Neural progenitor cell (in vitro differentiated cells): ENCODE results near the gene HLA-E. TPM values are rescaled to one million over a fixed set of nuclear protein-coding genes. Genes with fewer than 3 reads are reported as not detected.
"Not testable (repeated sequence)": the region's sequence is repeated elsewhere in the genome, so short reads cannot be mapped to it uniquely, and the experiment has no call there.

ENCODE experiments used
- DNase-seq: peaks from one replicate; pipeline ENCODE4 v3.0.0-alpha.2; 2016; ENCODE audit warnings: low spot score
- H2AFZ ChIP-seq: fragments of 200-600 bp; sonication (generic); replicated peaks from 2 replicates; pipeline ENCODE4 v1.6.1; 2016; ENCODE audit warnings: antibody characterized with exemption
- H3F3A ChIP-seq: fragments of 200-600 bp; sonication (generic); 2 replicates; pipeline ENCODE4 v1.6.1; 2016; ENCODE audit warnings: antibody characterized with exemption, low read depth
- H3K27ac ChIP-seq: fragments of 200-600 bp; sonication (generic); 2 replicates; pipeline ENCODE4 v1.5.1; 2016; ENCODE audit warnings: mild to moderate bottlenecking
- H3K27me3 ChIP-seq: fragments of 200-600 bp; sonication (generic); 2 replicates; pipeline ENCODE4 v1.6.1; 2016; ENCODE audit warnings: mild to moderate bottlenecking, moderate library complexity
- H3K36me3 ChIP-seq: fragments of 200-600 bp; sonication (generic); 2 replicates; pipeline ENCODE4 v1.5.1; 2016
- H3K4me1 ChIP-seq: fragments of 200-600 bp; sonication (generic); 2 replicates; pipeline ENCODE4 v1.6.1; 2016; ENCODE audit warnings: mixed run types
- H3K4me2 ChIP-seq: fragments of 200-600 bp; sonication (generic); 2 replicates; pipeline ENCODE4 v1.6.1; 2016
- H3K4me3 ChIP-seq: fragments of 200-600 bp; sonication (generic); 2 replicates; pipeline ENCODE4 v1.5.1; 2016
- H3K79me2 ChIP-seq: fragments of 200-600 bp; sonication (generic); 2 replicates; pipeline ENCODE4 v1.6.1; 2016; ENCODE audit warnings: low read depth
- H3K9ac ChIP-seq: fragments of 200-600 bp; sonication (generic); 2 replicates; pipeline ENCODE4 v1.6.1; 2016
- H3K9me3 ChIP-seq: fragments of 200-600 bp; sonication (generic); 2 replicates; pipeline ENCODE4 v1.5.1; 2016; ENCODE audit warnings: low read depth
- H4K20me1 ChIP-seq: fragments of 200-600 bp; sonication (generic); 2 replicates; pipeline ENCODE4 v1.6.1; 2016; ENCODE audit warnings: low read depth
- H3K27ac Mint-ChIP-seq: 3 replicates; pipeline ENCODE4 v1.8.0; 2021; ENCODE audit warnings: mixed read lengths
- H3K27me3 Mint-ChIP-seq: 2 replicates; pipeline ENCODE4 v1.8.0; 2022; ENCODE audit warnings: low read depth, mild to moderate bottlenecking, inconsistent platforms, moderate library complexity, mixed read lengths; ENCODE audit not compliant: insufficient read depth
- H3K36me3 Mint-ChIP-seq: 3 replicates; pipeline ENCODE4 v1.8.0; 2021; ENCODE audit warnings: mixed read lengths
- H3K4me1 Mint-ChIP-seq: 3 replicates; pipeline ENCODE4 v1.8.0; 2021; ENCODE audit warnings: mixed read lengths
- H3K4me3 Mint-ChIP-seq: 3 replicates; pipeline ENCODE4 v1.8.0; 2021; ENCODE audit warnings: mild to moderate bottlenecking, moderate library complexity, mixed read lengths
- H3K9me3 Mint-ChIP-seq: 3 replicates; pipeline ENCODE4 v1.8.0; 2020; ENCODE audit warnings: mixed read lengths
- EZH2 ChIP-seq: fragments of 200-600 bp; sonication (generic); IDR thresholded peaks from 2 replicates; pipeline ENCODE4 v1.6.1; 2017; ENCODE audit warnings: antibody characterized with exemption, mild to moderate bottlenecking, moderate library complexity
- EZH2phosphoT487 ChIP-seq: fragments of 200-600 bp; sonication (generic); IDR thresholded peaks from 2 replicates; pipeline ENCODE4 v1.6.1; 2017; ENCODE audit warnings: antibody characterized with exemption
- total RNA-seq: library from RNA; depleted of rRNA; stranded (reverse); fragments of >200 nt; gene quantifications from 2 replicates; pipeline ENCODE4 v1.2.3, GENCODE V29; 2015; ENCODE audit warnings: low replicate concordance
- TF ChIP-seq, protein P1 (sequence below): fragments of 200-600 bp; sonication (generic); IDR thresholded peaks from 2 replicates; pipeline ENCODE4 v1.5.1; 2017; ENCODE audit warnings: antibody characterized with exemption, mild to moderate bottlenecking

HLA-E gene
- total RNA-seq, 1 donor from 2014 or later: 24.8 TPM

- no peak overlapping the region for H3K27ac Mint-ChIP-seq
Measured at GRCh38 chr6:30487926-30488325, 1.4 kb upstream of the HLA-E start.

GRCh38 chr6:30488697-30489080 is 620 bp upstream of the HLA-E start:
- H3K27me3 ChIP-seq: peaks cover 32% of the 10 kb centered on the region
- not testable (repeated sequence) for H3K9me3 ChIP-seq, H3K27ac Mint-ChIP-seq, H3K4me1 ChIP-seq, H3K36me3 ChIP-seq, H3K79me2 ChIP-seq, H3K27me3 Mint-ChIP-seq, H3K36me3 Mint-ChIP-seq, DNase-seq, H3K9ac ChIP-seq, H3K27ac ChIP-seq, H3K9me3 Mint-ChIP-seq
- H4K20me1 ChIP-seq: peaks cover 14% of the 10 kb centered on the region
- H3K4me3 ChIP-seq: peak overlapping the region; percentile 76
- peaks cover 12% of the 10 kb centered on the region for H3K4me1 Mint-ChIP-seq
- H3F3A ChIP-seq: peaks cover 22% of the 10 kb centered on the region
- peak overlapping the region; percentile 96 for H3K4me3 Mint-ChIP-seq
- peak overlapping the region; percentile 96 for H2AFZ ChIP-seq
- peak overlapping the region; percentile 67 for H3K4me2 ChIP-seq

More at GRCh38 chr6:30487926-30488325, 1.4 kb upstream of the HLA-E start:
- peak overlapping the region; percentile 49 for H3K4me3 Mint-ChIP-seq
- DNase-seq: peak; percentile 27
- Histone ChIP-seq H4K20me1 (peaks cover 14% of the 10 kb centered on the region), H3K27me3 (peaks cover 39% of the 10 kb centered on the region), H2AFZ (no peak overlapping the region), H3K36me3 (no peaks in the 10 kb centered on the region), H3F3A (peaks cover 22% of the 10 kb centered on the region), H3K79me2 (no peaks in the 10 kb centered on the region), H3K4me3 (no peak overlapping the region), H3K9me3 (no peaks in the 10 kb centered on the region), H3K4me1 (peaks cover 4% of the 10 kb centered on the region), H3K9ac (no peak overlapping the region), H3K27ac (no peak overlapping the region), H3K4me2 (no peak overlapping the region)
- H3K36me3 Mint-ChIP-seq: peaks cover 2% of the 10 kb centered on the region
- peaks cover 12% of the 10 kb centered on the region for H3K27me3 Mint-ChIP-seq
- H3K4me1 Mint-ChIP-seq: peaks cover 12% of the 10 kb centered on the region
- no peaks in the 10 kb centered on the region for H3K9me3 Mint-ChIP-seq
- TF ChIP-seq EZH2 (no peak), EZH2phosphoT487 (no peak)
- TF ChIP-seq, protein P1, sequence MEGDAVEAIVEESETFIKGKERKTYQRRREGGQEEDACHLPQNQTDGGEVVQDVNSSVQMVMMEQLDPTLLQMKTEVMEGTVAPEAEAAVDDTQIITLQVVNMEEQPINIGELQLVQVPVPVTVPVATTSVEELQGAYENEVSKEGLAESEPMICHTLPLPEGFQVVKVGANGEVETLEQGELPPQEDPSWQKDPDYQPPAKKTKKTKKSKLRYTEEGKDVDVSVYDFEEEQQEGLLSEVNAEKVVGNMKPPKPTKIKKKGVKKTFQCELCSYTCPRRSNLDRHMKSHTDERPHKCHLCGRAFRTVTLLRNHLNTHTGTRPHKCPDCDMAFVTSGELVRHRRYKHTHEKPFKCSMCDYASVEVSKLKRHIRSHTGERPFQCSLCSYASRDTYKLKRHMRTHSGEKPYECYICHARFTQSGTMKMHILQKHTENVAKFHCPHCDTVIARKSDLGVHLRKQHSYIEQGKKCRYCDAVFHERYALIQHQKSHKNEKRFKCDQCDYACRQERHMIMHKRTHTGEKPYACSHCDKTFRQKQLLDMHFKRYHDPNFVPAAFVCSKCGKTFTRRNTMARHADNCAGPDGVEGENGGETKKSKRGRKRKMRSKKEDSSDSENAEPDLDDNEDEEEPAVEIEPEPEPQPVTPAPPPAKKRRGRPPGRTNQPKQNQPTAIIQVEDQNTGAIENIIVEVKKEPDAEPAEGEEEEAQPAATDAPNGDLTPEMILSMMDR: no peak

DNA sequence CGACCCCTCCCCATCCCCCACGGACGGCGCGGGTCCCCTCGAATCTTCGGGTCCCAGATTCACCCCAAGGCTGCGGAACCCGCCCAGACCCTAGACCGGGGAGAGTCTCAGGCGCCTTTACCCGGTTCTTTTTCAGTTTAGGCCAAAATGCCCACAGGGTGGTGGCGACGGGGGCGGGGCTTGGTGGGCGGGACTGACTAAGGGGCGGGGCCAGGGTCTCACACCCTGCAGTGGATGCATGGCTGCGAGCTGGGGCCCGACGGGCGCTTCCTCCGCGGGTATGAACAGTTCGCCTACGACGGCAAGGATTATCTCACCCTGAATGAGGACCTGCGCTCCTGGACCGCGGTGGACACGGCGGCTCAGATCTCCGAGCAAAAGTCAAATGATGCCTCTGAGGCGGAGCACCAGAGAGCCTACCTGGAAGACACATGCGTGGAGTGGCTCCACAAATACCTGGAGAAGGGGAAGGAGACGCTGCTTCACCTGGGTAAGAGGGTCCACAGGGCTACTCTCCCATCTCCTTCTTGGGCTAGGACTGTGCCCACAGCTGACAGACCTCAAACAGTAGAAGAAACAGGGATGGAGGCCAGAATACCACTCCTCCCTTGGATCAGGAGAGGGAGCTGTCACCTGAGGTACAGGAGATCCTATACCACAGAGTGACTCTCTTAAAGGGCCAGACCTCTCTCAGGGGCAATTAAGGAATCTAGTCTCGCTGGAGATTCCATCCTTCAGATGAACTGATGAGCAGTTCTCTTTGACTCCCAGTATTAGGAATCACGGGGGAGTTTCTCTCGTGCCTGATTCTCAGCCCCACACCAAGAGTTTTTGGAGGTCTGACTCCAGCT is 942 bp downstream of the HLA-E start:
- Mint-ChIP-seq H3K4me1 (peaks cover 12% of the 10 kb centered on the region), H3K36me3 (peaks cover 2% of the 10 kb centered on the region), H3K4me3 (peak overlapping the region; percentile 96), H3K27me3 (peaks cover 5% of the 10 kb centered on the region), H3K27ac (no peak overlapping the region), H3K9me3 (no peaks in the 10 kb centered on the region)
- Histone ChIP-seq H3K9ac (peak overlapping the region; percentile 46), H3K4me2 (peak overlapping the region; percentile 81), H3K27ac (no peak overlapping the region), H3K9me3 (no peaks in the 10 kb centered on the region), H2AFZ (peak overlapping the region; percentile 81), H3K79me2 (no peaks in the 10 kb centered on the region), H3K4me3 (peak overlapping the region; percentile 76), H3K36me3 (no peaks in the 10 kb centered on the region), H3K4me1 (peaks cover 4% of the 10 kb centered on the region), H3K27me3 (peaks cover 32% of the 10 kb centered on the region), H4K20me1 (peaks cover 14% of the 10 kb centered on the region), H3F3A (peaks cover 22% of the 10 kb centered on the region)
- DNase-seq: peak; percentile 85
- TF ChIP-seq, protein P1: no peak
- TF ChIP-seq EZH2 (no peak), EZH2phosphoT487 (no peak)

GRCh38 chr6:30491291-30491953 is 2.1 kb downstream of the HLA-E start:
- not testable (repeated sequence) for H3K79me2 ChIP-seq, H3K4me3 ChIP-seq, H3K27ac ChIP-seq, H3K27ac Mint-ChIP-seq, H3K27me3 Mint-ChIP-seq, H3K36me3 ChIP-seq, H3K9me3 ChIP-seq, H3K36me3 Mint-ChIP-seq, H3K4me1 ChIP-seq, H3K9me3 Mint-ChIP-seq, DNase-seq, H3K4me3 Mint-ChIP-seq, H3K9ac ChIP-seq, H3K4me2 ChIP-seq, H2AFZ ChIP-seq
- Histone ChIP-seq H3K27me3 (peaks cover 27% of the 10 kb centered on the region), H3F3A (peaks cover 22% of the 10 kb centered on the region), H4K20me1 (peaks cover 14% of the 10 kb centered on the region)
- H3K4me1 Mint-ChIP-seq: peaks cover 12% of the 10 kb centered on the region
